IMR-90 (cell line): ENCODE measurements around the gene NKG7. TPM values are rescaled to one million over a fixed set of nuclear protein-coding genes. Genes with fewer than 3 reads are reported as not detected.

ENCODE experiments used
- ATAC-seq: fragments of 200-7000 bp; cut with Tn5 transposase; 2 replicates; pipeline ENCODE4 v1.9.1; 2020; ENCODE audit warnings: low read depth, mild to moderate bottlenecking, moderate library complexity
- BruUV-seq: library from RNA; stranded (reverse); fragments of 400-500 nt; replicated peaks from 2 replicates; lab custom pipeline; 2021; lab: Mats Ljungman, UMichigan
- CTCF ChIA-PET: fragments of 300-600 bp; formaldehyde crosslinking; extraction: SDS; loops from one replicate; lab custom pipeline; 2021; ENCODE audit warnings: antibody characterized with exemption; lab: Yijun Ruan, JAX
- POLR2A ChIA-PET: fragments of 300-600 bp; sonication (Branson Sonifier 250); formaldehyde crosslinking; loops from one replicate; lab custom pipeline; 2022; ENCODE audit warnings: antibody characterized with exemption; ENCODE audit not compliant: unreplicated experiment; lab: Charles Lee
- DNase-seq: peaks from one replicate; pipeline ENCODE4 v3.0.0; 2013
- H2AFZ ChIP-seq: replicated peaks from 2 replicates; pipeline ENCODE3; 2013; ENCODE audit warnings: low read length, mild to moderate bottlenecking; ENCODE audit not compliant: poor library complexity
- H2AK5ac ChIP-seq: 2 replicates; pipeline ENCODE4 v1.6.1; 2013; ENCODE audit warnings: low read depth, low read length, inconsistent platforms
- H2AK9ac ChIP-seq: replicated peaks from 2 replicates; pipeline ENCODE3; 2013; ENCODE audit warnings: mild to moderate bottlenecking, low read depth, low read length, moderate library complexity; ENCODE audit not compliant: poor library complexity
- H2BK120ac ChIP-seq: 2 replicates; pipeline ENCODE4 v1.6.1; 2013; ENCODE audit warnings: low read depth, low read length, inconsistent platforms
- H2BK15ac ChIP-seq: 3 replicates; pipeline ENCODE4 v1.6.1; 2013; ENCODE audit warnings: low read depth, low read length, inconsistent platforms
- H2BK20ac ChIP-seq: 2 replicates; pipeline ENCODE4 v1.6.1; 2013; ENCODE audit warnings: low read depth, mild to moderate bottlenecking, inconsistent platforms, low read length, moderate library complexity
- H2BK5ac ChIP-seq: 2 replicates; pipeline ENCODE4 v1.6.1; 2013; ENCODE audit warnings: mild to moderate bottlenecking, low read depth, low read length, inconsistent platforms; ENCODE audit not compliant: poor library complexity, severe bottlenecking
- H3K14ac ChIP-seq: replicated peaks from 2 replicates; pipeline ENCODE4 v1.6.1; 2013; ENCODE audit warnings: low read depth, low read length, inconsistent platforms
- H3K18ac ChIP-seq: 2 replicates; pipeline ENCODE4 v1.6.1; 2013; ENCODE audit warnings: low read depth, low read length, control low read depth
- H3K23ac ChIP-seq: 2 replicates; pipeline ENCODE4 v1.6.1; 2013; ENCODE audit warnings: low read depth, low read length, inconsistent platforms
- H3K27ac ChIP-seq: 2 replicates; pipeline ENCODE4 v1.5.1; 2013; ENCODE audit warnings: mild to moderate bottlenecking, control low read depth, low read length; ENCODE audit not compliant: insufficient read depth
- H3K27me3 ChIP-seq: 2 replicates; pipeline ENCODE4 v1.6.1; 2013; ENCODE audit warnings: low read length; ENCODE audit not compliant: control insufficient read depth, insufficient read depth
- H3K36me3 ChIP-seq: 2 replicates; pipeline ENCODE4 v1.6.1; 2013; ENCODE audit warnings: low read length, mixed read lengths; ENCODE audit not compliant: control insufficient read depth, insufficient read depth
- H3K4ac ChIP-seq: 2 replicates; pipeline ENCODE4 v1.6.1; 2013; ENCODE audit warnings: low read depth, low read length, inconsistent platforms
- H3K4me1 ChIP-seq: 2 replicates; pipeline ENCODE4 v1.6.1; 2013; ENCODE audit warnings: low read length, mixed read lengths; ENCODE audit not compliant: control insufficient read depth, insufficient read depth
- H3K4me2 ChIP-seq: 2 replicates; pipeline ENCODE4 v1.6.1; 2013; ENCODE audit warnings: low read depth, mild to moderate bottlenecking, control low read depth, low read length, moderate library complexity
- H3K4me3 ChIP-seq: 2 replicates; pipeline ENCODE4 v1.5.1; 2013; ENCODE audit warnings: low read depth, mild to moderate bottlenecking, control low read depth, low read length, moderate library complexity; ENCODE audit not compliant: insufficient read depth
- H3K56ac ChIP-seq: 2 replicates; pipeline ENCODE4 v1.6.1; 2013; ENCODE audit warnings: low read length, inconsistent platforms; ENCODE audit not compliant: insufficient read depth; ENCODE audit errors: extremely low read depth
- H3K79me1 ChIP-seq, 2 experiments: 2 replicates each; pipeline ENCODE4 v1.6.1; 2013; ENCODE audit warnings: low read length in 2 of 2, inconsistent platforms in 1 of 2, low read depth in 1 of 2
- H3K9ac ChIP-seq: 2 replicates; pipeline ENCODE4 v1.6.1; 2013; ENCODE audit warnings: low read depth, low read length, control low read depth
- H3K9me1 ChIP-seq: 2 replicates; pipeline ENCODE4 v1.6.1; 2013; ENCODE audit warnings: low read length, inconsistent platforms; ENCODE audit not compliant: insufficient read depth
- H3K9me3 ChIP-seq: 2 replicates; pipeline ENCODE4 v1.6.1; 2013; ENCODE audit warnings: low read length; ENCODE audit not compliant: control insufficient read depth, insufficient read depth
- H4K20me1 ChIP-seq: 2 replicates; pipeline ENCODE4 v1.6.1; 2013; ENCODE audit warnings: low read length, inconsistent platforms; ENCODE audit not compliant: insufficient read depth
- H4K5ac ChIP-seq: 2 replicates; pipeline ENCODE4 v1.6.1; 2013; ENCODE audit warnings: mild to moderate bottlenecking, low read depth, low read length, control low read depth
- H4K8ac ChIP-seq, 2 experiments: 2 replicates each; pipeline ENCODE4 v1.6.1; 2013; ENCODE audit warnings: low read depth in 2 of 2, low read length in 2 of 2, control low read depth in 1 of 2, inconsistent platforms in 1 of 2
- H4K91ac ChIP-seq: 2 replicates; pipeline ENCODE4 v1.6.1; 2013; ENCODE audit warnings: low read depth, low read length, inconsistent platforms; ENCODE audit not compliant: insufficient read depth
- CHD1 ChIP-seq: IDR thresholded peaks from 2 replicates; pipeline ENCODE4 v1.6.1; 2012; ENCODE audit warnings: low read depth, low read length, improper control_type of control experiment
- MAFK ChIP-seq: IDR thresholded peaks from 2 replicates; pipeline ENCODE4 v1.6.1; 2012; ENCODE audit warnings: low read depth, low read length, improper control_type of control experiment
- MXI1 ChIP-seq: IDR thresholded peaks from 2 replicates; pipeline ENCODE4 v1.6.1; 2012; ENCODE audit warnings: low read depth, mild to moderate bottlenecking, low read length, moderate library complexity, borderline replicate concordance
- POLR2A ChIP-seq: IDR thresholded peaks from 2 replicates; pipeline ENCODE4 v1.6.1; 2012; ENCODE audit warnings: mild to moderate bottlenecking, low read depth, low read length
- RCOR1 ChIP-seq: IDR thresholded peaks from 2 replicates; pipeline ENCODE4 v1.6.1; 2012; ENCODE audit warnings: mild to moderate bottlenecking, low read length, improper control_type of control experiment; ENCODE audit not compliant: insufficient replicate concordance
- SMC3 ChIP-seq: fragments of 150-350 bp; IDR thresholded peaks from 2 replicates; pipeline ENCODE4 v1.6.1; 2016; ENCODE audit warnings: low read depth, mild to moderate bottlenecking, antibody characterized with exemption, low read length, moderate library complexity
- USF2 ChIP-seq: fragments of 150-350 bp; IDR thresholded peaks from 2 replicates; pipeline ENCODE4 v1.6.1; 2017; ENCODE audit warnings: mild to moderate bottlenecking, antibody characterized with exemption, low read length, low read depth
- WGBS, 2 experiments: methylation state at CpG; one replicate each; pipeline versions ENCODE4 v1.1.5 to v1.1.7; 2013; ENCODE audit warnings: missing lambda C conversion rate in 2 of 2; ENCODE audit not compliant: insufficient read length in 1 of 2; ENCODE audit errors: extremely low coverage in 2 of 2; 5-methylcytosine and 5-hydroxymethylcytosine counted together
- dilution Hi-C: fragments of 300-500 bp; cut with HindIII; formaldehyde crosslinking; loops from one replicate; pipeline ENCODE4 v1.14.3; 2018; ENCODE audit warnings: low sequenced_read_pairs; ENCODE audit not compliant: unreplicated experiment
- in situ Hi-C: fragments of 300-500 bp; cut with MboI; formaldehyde crosslinking; loops from 3 replicates; pipeline ENCODE4 v1.14.3; 2019; ENCODE audit warnings: low sequenced_read_pairs, inconsistent platforms, mixed read lengths
- intact Hi-C: fragments of 100-400 bp; cut with micrococcal nuclease; formaldehyde crosslinking; loops from 2 replicates; pipeline ENCODE4 v1.10.0; 2022
- polyA plus RNA-seq, 3 experiments: library from polyadenylated mRNA; depleted of rRNA; stranded (reverse); fragments of >200 nt; gene quantifications; 2 replicates each; pipeline ENCODE4 v1.2.3, GENCODE V29; 2012; ENCODE audit warnings: low replicate concordance in 1 of 3
- total RNA-seq: library from RNA; depleted of rRNA; stranded (reverse); fragments of >200 nt; gene quantifications from 2 replicates; pipeline ENCODE4 v1.2.3, GENCODE V29; 2012

The NKG7 gene
- total and polyA plus RNA-seq, 2 of the 4 experiments (the other 2 are of a cell fraction), result not detected

DNA sequence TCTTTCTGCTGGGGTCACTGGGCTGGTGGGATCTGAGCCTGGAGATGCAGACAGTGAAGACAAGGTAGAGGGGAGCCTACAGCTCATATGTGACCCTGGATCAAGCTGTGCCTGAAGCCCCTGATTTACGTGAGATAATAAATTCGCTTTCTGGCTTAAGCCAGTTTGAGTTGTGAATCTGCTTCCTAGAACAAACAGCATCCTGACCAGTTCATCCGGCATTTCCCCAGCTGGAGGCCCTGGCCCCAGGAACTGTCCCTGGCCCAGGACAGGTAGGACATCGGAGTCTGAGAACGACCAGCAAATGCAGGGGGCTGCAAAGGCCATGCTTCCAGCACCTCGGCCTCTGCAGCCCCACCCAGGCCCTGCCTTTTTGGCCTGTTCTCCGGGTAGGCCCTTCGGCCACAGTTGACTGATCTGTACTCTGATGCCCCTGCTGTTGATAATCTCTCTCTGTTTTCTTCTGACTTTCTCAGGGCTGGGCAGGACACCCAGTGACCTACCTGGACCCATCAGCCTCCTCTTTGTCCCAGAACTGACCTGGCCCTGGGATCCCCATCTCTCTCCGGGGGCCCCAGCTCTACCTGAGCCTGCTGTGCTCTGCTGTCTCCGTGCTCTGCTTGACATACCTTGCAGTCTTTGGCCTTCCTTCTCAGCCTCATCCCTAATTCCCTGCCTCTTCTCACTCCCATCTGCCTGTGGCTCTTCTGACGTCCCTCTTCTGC is 21.0 kb downstream of the NKG7 start:
- Histone ChIP-seq H3K4me1 (peaks cover 2% of the 10 kb centered on the region), H3K9me1 (no peaks in the 10 kb centered on the region; the same call in 1 of the 2 replicates), H4K8ac (no peak overlapping the region), H3K27ac (peak overlapping the region; percentile 16; the same call in 1 of the 2 replicates), H2AK9ac (no peak overlapping the region), H3K56ac (no peak overlapping the region), H4K20me1 (no peaks in the 10 kb centered on the region), H2AK5ac (no peak overlapping the region), H2BK5ac (no peak overlapping the region), H3K9me3 (no peaks in the 10 kb centered on the region; the same call in 1 of the 2 replicates), H2BK120ac (no peak overlapping the region), H3K4ac (no peak overlapping the region), H3K18ac (no peak overlapping the region), H3K4me3 (no peak overlapping the region), H3K79me1 (peaks cover 4% of the 10 kb centered on the region in 2 experiments; a peak in 2 of 4 replicates), H4K91ac (no peak overlapping the region), H3K9ac (no peak overlapping the region), H2BK20ac (no peak overlapping the region), H4K5ac (no peak overlapping the region), H3K4me2 (no peak overlapping the region), H3K23ac (no peak overlapping the region), H3K36me3 (peaks cover 25% of the 10 kb centered on the region), H2AFZ (no peak overlapping the region), H3K14ac (no peak overlapping the region), H2BK15ac (no peak overlapping the region), H3K27me3 (no peaks in the 10 kb centered on the region)
- in situ Hi-C loops, result no loop called here
- no TSS peak for BruUV-seq
- dilution Hi-C loops, result no loop called here
- ATAC-seq, result no peak
- ChIA-PET POLR2A (no interaction called here), CTCF (no interaction called here)
- intact Hi-C loops, result no loop called here
- 93% methylated on average over 8 of the region's 11 CpGs; no CpG with 5 or more reads in 1 of the 2 experiments for WGBS, 2 experiments
- TF ChIP-seq RCOR1 (no peak), CHD1 (no peak), SMC3 (no peak), USF2 (no peak), MAFK (no peak), POLR2A (no peak), MXI1 (no peak)
- no peak for DNase-seq
